ENCODE results near the gene EIF4G1.

EIF4G1 gene

GRCh38 chr3:184308744-184309143 lies 5.7 kb upstream of the EIF4G1 start:
- DNase-seq: no peak

DNA sequence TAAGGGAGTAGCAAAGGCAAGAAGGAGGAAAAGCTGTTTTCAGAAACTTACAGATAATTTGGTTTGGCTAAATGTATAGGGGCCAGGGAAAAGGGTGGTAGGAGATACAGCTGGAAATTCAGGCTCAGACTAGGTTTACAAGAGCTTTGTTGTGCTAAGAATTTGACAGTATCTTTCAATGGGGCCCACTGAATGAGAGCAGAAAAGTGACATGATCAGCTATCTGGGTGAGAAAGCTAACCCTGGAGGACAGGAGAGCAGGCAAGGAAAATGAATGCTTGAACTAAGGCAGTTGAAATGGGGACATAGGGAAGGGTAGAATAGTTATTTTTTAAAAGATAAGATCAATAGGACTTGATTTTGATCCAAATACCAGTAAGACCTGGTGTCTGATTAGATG lies 2.8 kb upstream of the EIF4G1 start:
- DNase-seq: no peak

DNA sequence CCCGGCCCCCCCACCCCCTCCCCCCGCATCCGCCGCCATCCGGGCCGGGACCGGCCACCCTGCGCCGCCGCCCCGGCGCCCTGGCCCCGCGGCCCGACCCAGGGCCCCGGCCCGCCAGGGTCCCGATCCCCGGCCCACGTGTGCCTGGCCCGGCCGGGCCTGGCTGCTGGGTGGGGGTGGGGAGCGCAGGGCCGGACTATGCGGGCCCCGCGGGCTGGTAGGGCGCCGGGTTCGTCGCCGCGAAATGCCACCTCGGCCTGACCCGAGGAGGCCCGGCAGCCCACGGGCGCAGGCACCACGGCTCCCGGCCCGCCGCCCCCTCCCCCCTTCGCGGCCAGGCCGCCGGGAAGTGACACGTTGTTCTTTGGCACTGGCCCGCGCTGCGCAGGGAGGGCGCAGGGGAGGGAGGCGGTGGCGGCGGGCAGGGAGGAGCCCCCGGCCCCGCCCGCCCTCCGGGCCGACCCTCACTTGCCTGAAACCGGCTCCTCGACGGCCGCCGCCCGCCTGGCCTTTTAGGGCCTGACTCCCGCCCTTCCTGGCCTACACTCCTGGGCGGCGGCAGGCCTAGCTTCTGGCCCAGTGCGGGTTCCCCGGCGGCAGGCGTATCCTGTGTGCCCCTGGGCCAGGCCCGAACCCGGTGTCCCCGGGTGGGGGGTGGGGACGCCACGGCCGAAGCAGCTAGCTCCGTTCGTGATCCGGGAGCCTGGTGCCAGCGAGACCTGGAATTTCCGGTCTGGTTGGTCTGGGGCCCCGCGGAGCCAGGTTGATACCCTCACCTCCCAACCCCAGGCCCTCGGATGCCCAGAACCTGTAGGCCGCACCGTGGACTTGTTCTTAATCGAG lies 515 bp downstream of the EIF4G1 start:
- DNase-seq: no peak

DNA sequence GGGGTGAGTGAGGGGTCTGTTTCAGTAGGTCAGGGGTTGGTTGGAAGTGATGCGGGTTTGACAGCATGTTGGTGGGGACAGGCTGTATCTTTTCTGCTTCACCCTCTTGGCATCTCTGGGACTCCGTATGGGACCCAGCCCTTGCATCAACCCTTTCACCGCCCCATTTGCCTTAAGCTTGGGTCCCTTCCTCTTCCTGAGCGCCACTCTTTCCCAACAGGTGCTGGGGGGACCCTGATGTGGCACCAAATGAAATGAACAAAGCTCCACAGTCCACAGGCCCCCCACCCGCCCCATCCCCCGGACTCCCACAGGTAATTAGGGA lies 1.1 kb downstream of the EIF4G1 start:
- DNase-seq: no peak

DNA sequence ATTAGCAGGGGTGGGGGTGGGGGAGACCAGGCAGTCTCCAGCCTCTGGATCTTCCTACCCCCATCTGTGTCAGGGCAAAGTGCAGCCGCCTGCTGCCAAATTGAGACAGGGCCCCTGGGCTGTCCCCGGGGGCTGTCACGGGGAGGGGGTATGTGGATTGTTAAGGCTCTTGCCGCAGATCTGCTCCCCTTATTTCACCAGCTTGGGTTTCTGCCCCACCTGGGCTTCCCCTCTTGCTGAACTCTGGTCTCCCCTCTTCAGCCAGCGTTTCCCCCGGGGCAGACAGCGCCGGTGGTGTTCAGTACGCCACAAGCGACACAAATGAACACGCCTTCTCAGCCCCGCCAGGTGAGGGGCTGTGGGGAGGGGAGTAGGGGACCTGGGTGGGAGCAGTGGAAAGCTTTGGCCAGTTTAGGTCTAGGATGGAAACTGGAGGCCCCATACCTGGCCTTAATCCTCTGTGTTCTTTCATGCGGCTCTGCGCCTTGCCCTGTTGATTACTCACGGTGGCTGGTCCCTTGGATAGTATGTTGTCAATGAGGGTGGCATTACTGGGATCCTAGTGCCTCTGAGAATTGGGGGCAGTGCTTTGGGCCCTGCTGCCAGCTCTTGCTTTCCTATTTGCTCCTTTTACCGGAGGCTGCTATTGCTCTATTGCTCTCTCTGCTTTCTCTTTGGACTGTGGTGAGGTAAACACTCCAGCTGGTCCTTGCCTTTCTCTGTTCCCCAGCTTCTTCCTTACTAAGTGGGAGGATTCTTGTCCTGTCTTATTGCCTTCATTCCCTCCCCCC lies 1.7 kb downstream of the EIF4G1 start:
- DNase-seq: no peak

DNA sequence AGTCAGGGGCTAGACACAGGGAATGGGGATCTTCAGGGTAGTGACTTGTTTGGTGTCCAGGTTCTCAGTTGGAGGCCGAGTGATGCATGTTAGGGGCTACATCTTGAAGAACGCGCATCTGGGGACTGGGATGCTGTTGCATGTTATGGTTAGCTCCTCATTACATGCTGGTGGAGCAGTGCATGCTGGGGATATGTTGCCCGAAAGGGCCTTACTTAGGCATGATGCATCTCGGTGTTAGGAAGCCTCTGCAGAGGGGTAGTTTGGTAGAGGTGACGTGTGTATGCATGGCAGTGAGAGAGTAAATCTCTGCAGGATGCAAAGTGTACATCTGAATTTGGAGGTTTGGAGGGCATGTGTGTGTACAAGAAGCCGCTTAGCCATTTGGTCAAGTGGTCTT lies 2.4 kb downstream of the EIF4G1 start:
- no peak for DNase-seq

- DNase-seq: no peak
These were observed 2.8 kb downstream of the EIF4G1 start for GRCh38 chr3:184317201-184317600.

- peak; percentile 95 for DNase-seq
These were observed 5.7 kb downstream of the EIF4G1 start for GRCh38 chr3:184320104-184320445.

- no peak for DNase-seq
These were observed 7.3 kb downstream of the EIF4G1 start for GRCh38 chr3:184321666-184322065.

DNA sequence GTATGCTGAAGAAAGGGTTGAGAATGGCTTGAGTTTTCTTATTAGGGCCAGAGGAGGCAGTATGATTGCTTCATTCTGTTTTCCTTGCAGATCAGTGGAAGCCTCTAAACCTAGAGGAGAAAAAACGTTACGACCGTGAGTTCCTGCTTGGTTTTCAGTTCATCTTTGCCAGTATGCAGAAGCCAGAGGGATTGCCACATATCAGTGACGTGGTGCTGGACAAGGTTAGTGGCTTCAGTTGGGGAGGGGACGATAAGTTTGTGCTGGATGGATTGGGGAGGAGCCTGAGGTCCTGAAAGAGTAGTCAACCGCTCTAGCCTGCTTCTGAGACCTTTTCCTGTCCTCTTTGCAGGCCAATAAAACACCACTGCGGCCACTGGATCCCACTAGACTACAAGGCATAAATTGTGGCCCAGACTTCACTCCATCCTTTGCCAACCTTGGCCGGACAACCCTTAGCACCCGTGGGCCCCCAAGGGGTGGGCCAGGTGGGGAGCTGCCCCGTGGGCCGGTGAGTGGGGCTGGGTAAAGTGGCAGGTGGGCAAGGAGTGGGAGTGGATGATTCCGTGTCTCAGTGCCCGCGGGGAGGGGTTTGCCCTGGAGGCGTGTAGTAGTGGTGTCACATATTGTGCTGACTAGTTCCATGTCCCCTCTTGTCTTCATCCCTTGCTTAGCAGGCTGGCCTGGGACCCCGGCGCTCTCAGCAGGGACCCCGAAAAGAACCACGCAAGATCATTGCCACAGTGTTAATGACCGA lies 8.5 kb downstream of the EIF4G1 start:
- DNase-seq: no peak

DNA sequence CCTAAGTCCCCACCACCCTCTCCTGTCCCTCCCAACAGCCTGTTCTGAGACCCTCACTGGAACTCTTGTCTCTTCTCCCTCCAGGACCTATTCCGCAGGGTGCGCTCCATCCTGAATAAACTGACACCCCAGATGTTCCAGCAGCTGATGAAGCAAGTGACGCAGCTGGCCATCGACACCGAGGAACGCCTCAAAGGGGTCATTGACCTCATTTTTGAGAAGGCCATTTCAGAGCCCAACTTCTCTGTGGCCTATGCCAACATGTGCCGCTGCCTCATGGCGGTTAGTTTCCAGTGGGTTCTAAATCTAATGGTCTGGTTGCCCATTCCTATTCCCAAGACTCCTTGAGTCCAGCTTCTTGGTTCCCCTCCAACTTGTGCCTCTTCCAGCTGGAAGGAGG lies 9.3 kb downstream of the EIF4G1 start:
- no peak for DNase-seq

GRCh38 chr3:184325269-184325668 lies 10.9 kb downstream of the EIF4G1 start:
- no peak for DNase-seq

DNA sequence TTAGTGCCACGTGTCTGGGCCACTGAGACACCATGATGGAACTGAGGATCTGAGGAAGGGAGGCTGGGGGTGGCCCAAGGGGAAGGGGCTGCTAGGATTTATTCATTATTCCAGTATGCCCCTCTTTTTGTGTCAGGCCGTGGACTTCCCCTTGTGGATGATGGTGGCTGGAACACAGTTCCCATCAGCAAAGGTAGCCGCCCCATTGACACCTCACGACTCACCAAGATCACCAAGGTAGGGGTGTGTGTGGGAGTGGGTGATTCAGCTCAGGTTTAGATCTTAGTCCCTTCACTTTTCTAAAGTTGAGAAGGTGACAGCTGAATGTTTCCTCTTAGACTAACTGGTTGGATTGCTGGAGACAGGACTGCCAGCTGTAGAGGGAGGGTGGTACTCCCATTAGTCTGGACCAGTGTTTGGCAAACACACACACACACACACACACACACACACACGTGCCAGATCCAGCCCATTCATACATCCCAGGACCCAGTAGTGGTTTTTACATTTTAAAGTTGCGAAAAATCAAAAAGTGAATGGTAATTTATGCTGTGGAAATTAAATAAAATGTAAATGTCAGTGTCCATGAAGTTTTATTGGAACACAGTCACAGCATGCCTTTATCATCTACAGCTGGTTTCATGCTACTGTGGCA lies 11.4 kb downstream of the EIF4G1 start:
- no peak for DNase-seq

GRCh38 chr3:184327171-184327570 lies 12.8 kb downstream of the EIF4G1 start:
- DNase-seq: no peak

DNA sequence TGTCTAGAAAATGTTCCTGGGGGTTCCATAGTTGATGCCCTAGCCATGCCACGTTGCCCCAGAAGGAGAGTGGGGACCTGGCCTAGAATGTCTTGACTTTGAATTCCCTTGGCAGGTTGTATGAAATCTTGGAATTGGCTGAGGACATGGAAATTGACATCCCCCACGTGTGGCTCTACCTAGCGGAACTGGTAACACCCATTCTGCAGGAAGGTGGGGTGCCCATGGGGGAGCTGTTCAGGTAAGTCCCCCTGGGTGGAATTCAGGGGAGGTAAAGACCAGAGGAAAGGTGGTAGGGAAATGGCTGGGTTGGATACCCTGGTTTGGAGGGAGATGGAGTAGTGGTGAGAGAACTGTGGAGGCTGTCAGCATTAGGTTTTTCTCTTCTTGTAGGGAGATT lies 14.1 kb downstream of the EIF4G1 start:
- DNase-seq: no peak

GRCh38 chr3:184332370-184333090 lies 18.1 kb downstream of the EIF4G1 start:
- DNase-seq: peak; percentile 82

- no peak for DNase-seq
These were observed 18.8 kb downstream of the EIF4G1 start for GRCh38 chr3:184333190-184333589.

DNA sequence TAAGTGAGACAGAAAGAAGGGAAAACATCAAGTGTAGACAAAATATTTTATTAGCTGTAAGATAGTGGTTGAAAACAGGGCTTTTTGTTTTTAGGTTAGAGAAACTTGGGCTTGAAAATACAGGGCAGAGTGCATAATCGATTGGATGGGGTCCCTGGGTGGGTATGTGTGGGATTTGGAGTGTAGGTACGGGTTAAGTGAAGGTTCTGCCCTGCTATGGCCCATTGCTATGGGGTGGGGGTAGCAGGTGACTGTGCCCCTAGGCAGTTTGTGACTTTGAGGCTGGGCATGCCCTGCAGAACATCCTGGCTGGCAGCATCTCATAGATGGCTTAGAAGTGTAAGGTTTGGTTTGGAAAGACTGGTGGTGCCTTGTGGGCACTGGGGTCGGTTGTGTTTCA lies 19.3 kb downstream of the EIF4G1 start:
- DNase-seq: no peak

GRCh38 chr3:184334470-184335158 lies 20.2 kb downstream of the EIF4G1 start:
- no peak for DNase-seq

DNA sequence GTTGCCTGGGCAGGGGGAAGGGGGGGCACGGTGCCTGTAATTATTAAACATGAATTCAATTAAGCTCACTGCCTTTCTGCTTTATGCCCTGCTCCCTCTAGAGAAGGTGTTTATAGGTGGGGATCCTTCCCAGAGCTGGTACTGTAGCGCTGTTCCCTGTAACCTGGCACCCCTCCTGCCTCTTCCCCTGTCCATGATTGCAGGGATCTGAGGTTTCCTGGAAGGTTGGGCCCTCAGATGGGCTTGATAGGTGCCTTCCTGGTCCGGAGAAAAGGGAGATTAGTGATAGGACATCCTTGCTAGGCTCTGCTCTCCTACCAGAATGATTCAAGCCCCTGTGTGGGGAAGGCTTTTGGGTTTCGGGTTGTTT lies 20.9 kb downstream of the EIF4G1 start:
- DNase-seq: no peak

DNA sequence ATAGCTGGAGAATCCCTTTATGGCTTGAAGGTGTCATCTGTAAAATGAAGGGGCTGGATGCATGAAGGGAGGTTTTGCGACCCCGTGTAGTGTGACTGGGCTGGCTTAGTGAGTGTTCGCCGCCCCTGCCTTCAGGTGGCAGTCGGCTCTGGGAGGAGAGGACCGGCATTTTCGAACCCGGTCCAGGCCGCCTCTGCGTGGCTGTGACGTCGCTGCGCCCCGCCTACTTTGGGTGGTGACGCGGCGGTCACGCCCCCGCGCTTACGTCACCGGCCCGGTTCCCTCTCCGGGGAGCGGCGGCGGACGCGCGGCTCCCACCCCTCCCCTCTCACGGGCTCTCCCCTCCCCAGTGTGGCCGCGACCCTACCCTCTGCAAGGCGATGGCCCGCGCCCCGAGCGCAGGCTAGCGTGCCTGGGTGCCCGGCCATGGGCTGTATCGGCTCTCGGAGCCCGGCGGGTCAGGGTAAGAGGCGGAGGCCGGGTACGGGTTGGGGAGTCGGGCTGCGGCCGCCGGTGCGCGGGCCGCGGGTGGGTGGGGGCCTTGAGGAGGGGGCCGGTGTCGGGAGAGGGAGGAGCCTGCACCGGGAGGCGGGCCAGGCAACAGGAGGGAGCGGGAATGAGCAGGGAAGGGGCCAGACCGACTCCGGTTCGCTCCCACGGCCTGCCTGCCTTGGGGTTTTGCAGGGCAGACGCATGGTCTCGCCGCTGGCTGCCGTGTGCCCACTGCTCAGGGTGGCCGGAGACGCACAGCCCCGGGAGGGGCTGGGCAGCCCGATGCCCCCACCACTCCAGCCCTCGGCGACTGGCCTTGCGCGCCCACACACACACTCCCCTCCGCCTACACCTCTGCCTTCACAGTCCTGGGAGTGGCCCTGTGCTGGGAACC lies 21.5 kb downstream of the EIF4G1 start:
- peak; percentile 51 for DNase-seq
